Testis (tissue), 2 donors: ENCODE results near the gene APOBEC3A.

ENCODE experiments used
- CTCF ChIP-seq, 3 experiments: fragments of 450-650 bp in 2 of 3; fragments of 200-600 bp in 1 of 3; sonication (generic) in 1 of 3; IDR thresholded peaks; one replicate each; pipeline ENCODE4 v1.5.1; 2016 to 2019; ENCODE audit warnings: antibody characterized with exemption in 3 of 3, mild to moderate bottlenecking in 2 of 3, moderate library complexity in 1 of 3
- POLR2A ChIP-seq: fragments of 450-650 bp; IDR thresholded peaks from one replicate; pipeline ENCODE4 v1.6.1; 2017; ENCODE audit warnings: antibody characterized with exemption, mild to moderate bottlenecking, moderate library complexity

GRCh38 chr22:38959590-38959989, 2.2 kb downstream of the APOBEC3A start:
- TF ChIP-seq CTCF (IDR thresholded peaks at IDR 0.05), result no peak
- no peak for TF ChIP-seq POLR2A
